Measurements from ENCODE around the gene LCLAT1. TPM values are rescaled to one million over a fixed set of nuclear protein-coding genes. Genes with fewer than 3 reads are reported as not detected.
A peak's percentile ranks its signal among the peaks of the same experiment; 100 is the strongest.

Gene LCLAT1
- total RNA-seq, 2 experiments from 2014 or later, result 19.0 to 20.5 TPM

GRCh38 chr2:30481323-30481800, 34.3 kb downstream of the LCLAT1 start:
- POLR2A ChIA-PET, result no interaction called here

GRCh38 chr2:30482011-30482410, 35.0 kb downstream of the LCLAT1 start:
- Mint-ChIP-seq H3K27me3 (no peaks in the 10 kb centered on the region), H3K4me1 (ENCODE audit: low read depth) (peaks cover 25% of the 10 kb centered on the region), H3K36me3 (ENCODE audit: low read depth) (peaks cover 11% of the 10 kb centered on the region), H3K27ac (no peak overlapping the region), H3K4me3 (no peak overlapping the region), H3K9me3 (no peaks in the 10 kb centered on the region)
- ChIA-PET CTCF (no interaction called here), POLR2A (interaction anchor here (1.5 kb wide), 1 partner anchor 220 kb away, joined by 3 read pairs; no protein-coding TSS in a partner anchor)
- TF ChIP-seq CTCF (IDR thresholded peaks at IDR 0.05), result no peak
- DNase-seq, result no peak
- intact Hi-C loops (cut with micrococcal nuclease), result no loop called here
- ATAC-seq, result no peak

More at GRCh38 chr2:30481323-30481800, 34.3 kb downstream of the LCLAT1 start:
- CTCF ChIA-PET, result interaction anchor here (1.9 kb wide), 1 partner anchor 316 kb away, joined by 7 read pairs; no protein-coding TSS in a partner anchor
- Mint-ChIP-seq H3K27me3 (no peaks in the 10 kb centered on the region), H3K9me3 (no peaks in the 10 kb centered on the region), H3K27ac (no peak overlapping the region), H3K4me3 (no peak overlapping the region), H3K36me3 (ENCODE audit: low read depth) (peaks cover 11% of the 10 kb centered on the region), H3K4me1 (ENCODE audit: low read depth) (peaks cover 19% of the 10 kb centered on the region)
- ATAC-seq (no peak), DNase-seq (no peak)
- intact Hi-C loops (cut with micrococcal nuclease), result no loop called here
- TF ChIP-seq CTCF (IDR thresholded peaks at IDR 0.05), result no peak

- ATAC-seq, result no peak
- POLR2A ChIA-PET, result no interaction called here
- peaks cover 12% of the 10 kb centered on the region for H3K36me3 Mint-ChIP-seq (ENCODE audit: low read depth)
- DNase-seq, result no peak
- CTCF ChIA-PET, result interaction anchor here (1.6 kb wide), 1 partner anchor 275 kb away, joined by 4 read pairs; no protein-coding TSS in a partner anchor
- H3K27me3 Mint-ChIP-seq, result no peaks in the 10 kb centered on the region
- no peaks in the 10 kb centered on the region for H3K9me3 Mint-ChIP-seq
- H3K4me3 Mint-ChIP-seq, result no peak overlapping the region
- no peak for TF ChIP-seq CTCF (IDR thresholded peaks at IDR 0.05)
- peaks cover 43% of the 10 kb centered on the region for H3K4me1 Mint-ChIP-seq (ENCODE audit: low read depth)
- intact Hi-C loops (cut with micrococcal nuclease), result no loop called here
- no peak overlapping the region for H3K27ac Mint-ChIP-seq
These were observed 37.1 kb downstream of the LCLAT1 start for GRCh38 chr2:30484145-30484544.

GRCh38 chr2:30484995-30485394, 37.9 kb downstream of the LCLAT1 start:
- H3K36me3 Mint-ChIP-seq (ENCODE audit: low read depth), result peaks cover 14% of the 10 kb centered on the region
- no peak overlapping the region for H3K4me3 Mint-ChIP-seq
- H3K9me3 Mint-ChIP-seq, result no peaks in the 10 kb centered on the region
- H3K4me1 Mint-ChIP-seq (ENCODE audit: low read depth), result peaks cover 43% of the 10 kb centered on the region
- ATAC-seq, result no peak
- intact Hi-C loops (cut with micrococcal nuclease), result no loop called here
- ChIA-PET CTCF (interaction anchor here (1.6 kb wide), 1 partner anchor 276 kb away, joined by 4 read pairs; no protein-coding TSS in a partner anchor), POLR2A (no interaction called here)
- no peak for TF ChIP-seq CTCF (IDR thresholded peaks at IDR 0.05)
- no peaks in the 10 kb centered on the region for H3K27me3 Mint-ChIP-seq
- H3K27ac Mint-ChIP-seq, result no peak overlapping the region
- DNase-seq, result no peak

GRCh38 chr2:30486655-30487054, 39.6 kb downstream of the LCLAT1 start:
- Mint-ChIP-seq H3K9me3 (no peaks in the 10 kb centered on the region), H3K4me3 (no peak overlapping the region), H3K36me3 (ENCODE audit: low read depth) (peaks cover 10% of the 10 kb centered on the region), H3K27me3 (no peaks in the 10 kb centered on the region), H3K4me1 (ENCODE audit: low read depth) (peaks cover 33% of the 10 kb centered on the region), H3K27ac (no peak overlapping the region)
- no peak for TF ChIP-seq CTCF (IDR thresholded peaks at IDR 0.05)
- ChIA-PET CTCF (interaction anchor here (1.0 kb wide), 1 partner anchor 10 kb away, joined by 3 read pairs; no protein-coding TSS in a partner anchor), POLR2A (no interaction called here)
- intact Hi-C loops (cut with micrococcal nuclease), result no loop called here
- peak; percentile 39 for ATAC-seq
- no peak for DNase-seq
